HepG2 (cell line): Measurements from ENCODE around the gene MVP. TPM values are rescaled to one million over a fixed set of nuclear protein-coding genes. Genes with fewer than 3 reads are reported as not detected.

Experiments
- ATF4 ChIP-seq, 2 experiments: fragments of 450-650 bp in 1 of 2; sonication (generic) in 1 of 2; formaldehyde crosslinking; IDR thresholded peaks; 2 replicates each; pipeline versions ENCODE4 v1.5.0 to v1.8.0; 2020 to 2022; ENCODE audit warnings: mild to moderate bottlenecking in 1 of 2, missing genetic modification reagents in 1 of 2
- CSRNP2 ChIP-seq: sonication (generic); formaldehyde crosslinking; conservative IDR thresholded peaks from 2 replicates; pipeline ENCODE4 v1.8.0; 2022; ENCODE audit warnings: low read depth, missing genetic modification reagents
- DMTF1 ChIP-seq: sonication (generic); formaldehyde crosslinking; IDR thresholded peaks from 2 replicates; pipeline ENCODE4 v1.4.0; 2020; ENCODE audit warnings: mild to moderate bottlenecking, missing genetic modification reagents
- DR1 ChIP-seq: sonication (generic); formaldehyde crosslinking; IDR thresholded peaks from 2 replicates; pipeline ENCODE4 v1.8.0; 2021; ENCODE audit warnings: mild to moderate bottlenecking, missing genetic modification reagents, inconsistent platforms
- KDM5A ChIP-seq: fragments of 200-600 bp; sonication (generic); IDR thresholded peaks from 2 replicates; pipeline ENCODE4 v1.7.0; 2018; ENCODE audit warnings: antibody characterized with exemption, mild to moderate bottlenecking, low read length, borderline replicate concordance
- KDM6A ChIP-seq: IDR thresholded peaks from 2 replicates; pipeline ENCODE4 v1.6.1; 2016; ENCODE audit warnings: low read depth
- SNAI1 ChIP-seq: sonication (generic); formaldehyde crosslinking; IDR thresholded peaks from 2 replicates; pipeline ENCODE4 v1.5.0; 2020; ENCODE audit warnings: mild to moderate bottlenecking, missing genetic modification reagents, borderline replicate concordance
- SP5 ChIP-seq: IDR thresholded peaks from 2 replicates; pipeline ENCODE4 v1.6.1; 2016; ENCODE audit warnings: low read depth, borderline replicate concordance
- ZBTB40 ChIP-seq, 2 experiments: fragments of 450-650 bp in 1 of 2; sonication (generic) in 1 of 2; formaldehyde crosslinking in 1 of 2; IDR thresholded peaks; 2 replicates each; pipeline versions ENCODE4 v1.6.1 to v1.8.0; 2016 to 2022; ENCODE audit warnings: antibody characterized with exemption in 1 of 2, mild to moderate bottlenecking in 1 of 2, missing genetic modification reagents in 1 of 2
- ZNF343 ChIP-seq: sonication (generic); formaldehyde crosslinking; IDR thresholded peaks from 2 replicates; pipeline ENCODE4 v1.4.0; 2020; ENCODE audit warnings: mild to moderate bottlenecking, missing genetic modification reagents
- ZNF354B ChIP-seq: sonication (generic); formaldehyde crosslinking; IDR thresholded peaks from 2 replicates; pipeline ENCODE4 v1.8.0; 2022; ENCODE audit warnings: mild to moderate bottlenecking, missing genetic modification reagents
- ZNF580 ChIP-seq: IDR thresholded peaks from 2 replicates; pipeline ENCODE4 v1.6.1; 2016; ENCODE audit warnings: low read depth, borderline replicate concordance
- ZNF619 ChIP-seq: sonication (generic); formaldehyde crosslinking; IDR thresholded peaks from 2 replicates; pipeline ENCODE4 v1.4.0; 2020; ENCODE audit warnings: mild to moderate bottlenecking, missing genetic modification reagents
- polyA plus RNA-seq, 8 experiments: library from polyadenylated mRNA; depleted of rRNA in 3 of 8; stranded (reverse) in 7 of 8; unstranded in 1 of 8; fragments of >200 nt; fragmentation: Illumina TruSeq in 4 of 8; extraction: Trizol in 4 of 8; gene quantifications; 2 replicates each; pipeline versions ENCODE4 v1.2.1 to v1.2.3, GENCODE V29; 2011 to 2016; ENCODE audit warnings: low read depth in 4 of 8, missing spikeins in 1 of 8, mixed read lengths in 1 of 8; ENCODE audit not compliant: insufficient read depth in 1 of 8
- total RNA-seq, 5 experiments: library from RNA; depleted of rRNA; stranded (reverse); fragments of >200 nt; fragmentation: Illumina TruSeq; extraction: Trizol; gene quantifications; 2 replicates each; pipeline ENCODE4 v1.2.3, GENCODE V29; 2016; ENCODE audit warnings: low read depth in 1 of 5

Gene MVP
- total and polyA plus RNA-seq, 2 of the 13 experiments (the other 11 are each of a cell fraction or from before 2014, with no cell fraction given), result 22.9 to 43.5 TPM

- TF ChIP-seq DMTF1 (CRISPR knock-in tag) (no peak), ZNF580 (CRISPR knock-in tag) (peak; percentile 77; the same call in 1 of the 2 replicates), ZBTB40 (IDR thresholded peaks at IDR 0.05) (no peak), ZBTB40 (CRISPR knock-in tag; IDR thresholded peaks at IDR 0.05) (0 out of 2 replicates have a peak, but pooled peaks have one; percentile 37), ATF4 (CRISPR knock-in tag; IDR thresholded peaks at IDR 0.05) (0 out of 4 replicates have a peak, but pooled peaks of 1 of the 2 experiments have one; percentile 27), ZNF343 (CRISPR knock-in tag) (no peak), DR1 (no peak), CSRNP2 (CRISPR knock-in tag) (no peak), SNAI1 (no peak), KDM5A (no peak), ZNF619 (CRISPR knock-in tag) (0 out of 2 replicates have a peak, but pooled peaks have one; percentile 24), KDM6A (CRISPR knock-in tag) (no peak), SP5 (CRISPR knock-in tag) (no peak), ZNF354B (no peak)
These were observed 28.4 kb downstream of the MVP start (continued) for GRCh38 chr16:29848420-29849297.
